DMS79 (cell line): ENCODE measurements around the gene AKR1D1.
"Not testable (repeated sequence)": the region's sequence is repeated elsewhere in the genome, so short reads cannot be mapped to it uniquely, and the experiment has no call there.

Experiments used
- DNase-seq: peaks from one replicate; lab custom pipeline; 2025; lab: John Stamatoyannopoulos, UW

AKR1D1 gene, protein sequence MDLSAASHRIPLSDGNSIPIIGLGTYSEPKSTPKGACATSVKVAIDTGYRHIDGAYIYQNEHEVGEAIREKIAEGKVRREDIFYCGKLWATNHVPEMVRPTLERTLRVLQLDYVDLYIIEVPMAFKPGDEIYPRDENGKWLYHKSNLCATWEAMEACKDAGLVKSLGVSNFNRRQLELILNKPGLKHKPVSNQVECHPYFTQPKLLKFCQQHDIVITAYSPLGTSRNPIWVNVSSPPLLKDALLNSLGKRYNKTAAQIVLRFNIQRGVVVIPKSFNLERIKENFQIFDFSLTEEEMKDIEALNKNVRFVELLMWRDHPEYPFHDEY

DNA sequence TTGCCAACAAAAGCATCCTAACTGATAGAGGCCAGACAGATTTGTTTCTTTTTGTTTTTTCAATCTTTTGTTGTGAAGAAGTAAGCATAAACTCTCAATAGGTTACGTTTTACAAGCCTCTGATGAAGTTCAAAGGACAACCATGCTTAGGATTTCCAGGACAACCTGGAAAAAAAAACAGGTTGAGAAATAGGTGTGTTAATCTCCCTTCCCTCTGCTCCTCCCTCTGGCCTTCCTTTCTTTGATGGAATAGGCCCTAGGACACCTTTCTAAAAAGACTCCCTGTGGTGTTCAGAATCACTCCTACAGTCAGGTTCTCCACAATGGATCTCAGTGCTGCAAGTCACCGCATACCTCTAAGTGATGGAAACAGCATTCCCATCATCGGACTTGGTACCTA is at the start of gene AKR1D1:
Gene AKR1D1 (plus strand): TSS at position 264 of the 400 bp plus-strand sequence. CDS start 60 bp downstream, at position 324.
- no peak for DNase-seq

DNA sequence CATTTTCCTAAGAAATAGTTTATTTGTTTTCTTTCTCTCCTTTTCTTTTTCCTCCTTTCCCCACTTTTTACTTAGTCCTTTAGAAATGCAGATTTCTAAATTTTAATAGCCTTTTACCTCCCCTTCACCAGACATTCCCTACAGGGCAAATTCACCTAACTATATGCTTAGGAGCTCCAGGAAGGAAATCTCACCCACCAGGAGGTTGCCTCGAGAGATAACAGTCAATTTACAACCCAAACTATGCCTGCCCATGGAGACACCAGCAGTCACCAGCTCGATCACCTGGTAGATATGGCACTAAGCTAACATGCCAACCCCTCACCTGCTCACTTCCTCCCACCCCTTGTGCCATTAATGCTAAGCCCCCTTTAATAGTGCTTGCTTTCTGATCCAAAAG is 49.2 kb upstream of the AKR1D1 start:
- no peak for DNase-seq

DNA sequence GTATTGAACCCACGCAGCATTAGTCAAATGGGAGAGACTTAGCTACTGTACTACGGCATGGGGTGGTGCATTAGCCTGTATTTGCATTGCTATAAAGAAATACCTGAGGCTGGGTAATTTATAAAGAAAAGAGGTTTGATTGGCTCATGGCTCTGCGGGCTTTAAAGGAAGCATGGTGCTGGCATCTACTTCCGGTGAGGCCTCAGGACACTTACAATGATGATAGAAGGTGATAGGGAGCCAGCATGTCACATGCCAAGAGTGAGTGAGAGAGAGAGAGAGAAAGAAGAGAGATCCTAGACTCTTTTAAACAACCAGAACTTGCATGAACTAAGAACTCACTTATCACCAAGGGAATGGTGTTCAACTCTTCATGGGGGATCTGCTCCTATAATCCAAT is 47.1 kb upstream of the AKR1D1 start:
- no peak for DNase-seq

DNA sequence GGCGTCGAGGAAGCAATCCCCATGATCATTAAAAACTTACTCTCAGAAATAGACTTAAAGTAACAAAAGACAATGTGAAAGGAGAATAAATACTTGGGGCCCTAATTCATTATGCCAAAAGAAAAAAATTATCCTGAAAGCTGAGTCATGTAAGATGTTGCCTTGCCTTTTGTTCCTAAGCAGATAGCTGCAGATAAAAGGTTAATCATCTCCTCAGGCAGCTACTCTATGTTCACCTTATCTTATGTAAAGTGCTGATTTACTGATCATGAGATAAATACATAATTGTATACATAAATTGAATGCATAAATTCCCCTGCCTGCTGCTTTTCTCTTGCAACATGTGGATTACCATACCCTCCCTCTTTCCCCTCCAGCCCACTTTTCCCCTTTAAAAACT is 46.3 kb upstream of the AKR1D1 start:
- DNase-seq: no peak

DNA sequence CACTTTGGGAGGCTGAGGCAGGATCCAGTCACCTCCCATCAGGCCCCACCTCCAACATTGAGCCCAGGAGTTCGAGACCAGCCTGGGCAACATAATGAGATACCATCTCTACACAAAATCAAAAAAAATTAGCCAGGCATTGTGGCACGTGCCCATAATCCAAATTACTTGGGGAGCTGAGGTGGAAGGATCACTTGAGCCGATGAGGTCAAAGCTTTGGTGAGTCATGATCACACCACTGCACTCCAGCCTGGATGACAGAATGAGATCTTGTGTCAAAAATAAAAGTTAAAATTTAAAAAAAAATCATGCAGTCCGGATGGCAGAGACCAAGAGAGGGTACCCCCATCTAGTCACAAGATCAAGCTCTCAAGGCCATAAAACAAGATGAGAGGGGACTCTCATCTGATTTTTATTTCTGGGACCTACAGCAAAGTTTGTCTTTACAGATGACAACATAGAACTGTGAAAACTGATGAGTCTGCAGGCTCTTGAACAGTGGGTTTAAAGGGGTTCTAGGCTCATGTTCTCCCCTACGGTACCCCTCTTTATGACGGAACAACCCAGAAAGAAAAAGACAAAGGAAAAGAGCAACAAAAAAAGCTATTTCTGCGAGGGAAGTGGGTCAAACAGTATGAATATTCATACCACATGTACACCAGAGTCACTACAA is 45.4 kb upstream of the AKR1D1 start:
- no peak for DNase-seq

DNA sequence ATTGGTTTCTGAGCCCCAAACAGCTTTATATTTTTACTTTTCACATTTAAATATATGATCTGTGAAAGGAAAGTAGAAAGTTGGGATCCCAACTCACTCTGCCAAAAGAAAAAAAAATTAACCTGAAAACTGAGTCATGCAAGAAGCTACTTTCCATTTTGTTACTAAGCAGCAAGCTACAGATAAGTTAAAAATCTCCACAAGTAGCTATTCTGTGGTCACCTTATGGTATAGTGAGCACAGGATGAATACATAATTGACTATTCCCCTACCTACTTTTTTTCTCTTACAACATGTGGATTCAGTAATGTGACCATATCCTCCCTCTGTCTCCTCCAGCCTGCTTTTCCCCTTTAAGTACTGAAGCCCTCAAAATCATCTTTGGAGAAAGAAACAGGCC is 44.1 kb upstream of the AKR1D1 start:
- DNase-seq: no peak

DNA sequence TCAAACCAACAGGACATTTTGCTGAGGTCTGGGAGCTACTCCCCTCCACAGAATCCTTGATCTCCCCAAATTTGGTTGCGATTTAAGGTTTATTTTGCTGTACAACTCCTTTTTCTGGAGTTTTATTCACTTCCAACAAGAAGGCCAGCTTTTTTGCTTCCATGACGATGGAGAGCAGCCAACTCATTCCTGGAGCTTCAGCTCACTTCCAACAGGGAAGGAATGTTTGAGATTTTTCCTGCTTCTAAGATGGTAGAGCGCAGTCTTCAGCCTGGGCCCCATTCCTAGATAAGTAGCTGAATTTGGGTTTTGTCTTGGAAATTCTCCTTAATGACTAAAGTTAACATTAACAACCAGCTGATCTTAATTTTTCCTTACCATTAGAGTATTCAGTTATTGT is 43.5 kb upstream of the AKR1D1 start:
- DNase-seq: no peak

DNA sequence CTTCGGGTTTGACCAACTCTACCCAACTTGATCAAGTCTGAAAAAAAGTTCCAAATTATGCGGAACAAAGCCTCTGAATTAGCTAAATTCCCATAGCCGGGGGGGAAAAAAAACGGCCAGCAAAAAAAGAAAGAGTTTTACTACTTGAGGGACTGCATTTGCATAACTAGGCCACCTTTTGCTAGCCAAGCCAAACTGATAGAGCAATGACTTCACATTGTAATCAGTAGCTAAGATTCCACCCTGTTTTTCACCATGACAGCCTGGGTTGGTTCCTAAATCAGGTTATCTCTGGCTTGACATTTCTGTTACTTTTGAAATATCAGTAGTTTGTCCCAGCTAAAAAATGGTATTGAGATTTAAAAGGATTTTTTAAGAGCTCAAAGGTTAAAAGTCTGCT is 43.0 kb upstream of the AKR1D1 start:
- no peak for DNase-seq

DNA sequence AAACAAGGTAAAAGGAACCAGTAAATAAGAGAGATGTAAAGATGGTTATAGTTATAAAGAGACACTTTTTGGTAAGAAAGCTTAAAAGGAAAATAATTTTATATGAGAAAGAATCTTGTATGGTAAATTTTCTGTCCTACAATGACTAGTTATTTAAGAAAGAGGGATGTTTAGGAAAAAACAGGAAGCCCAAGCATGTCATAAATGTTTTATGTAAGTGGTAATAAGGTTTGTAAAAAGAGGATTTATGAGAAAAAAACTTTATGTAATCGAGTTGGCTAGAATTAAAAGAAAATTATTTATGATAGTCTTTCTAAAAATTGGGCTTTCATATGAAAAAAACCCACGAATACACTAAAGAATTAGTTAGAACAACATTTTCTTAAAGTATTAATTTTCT is 40.1 kb upstream of the AKR1D1 start:
- no peak for DNase-seq

DNA sequence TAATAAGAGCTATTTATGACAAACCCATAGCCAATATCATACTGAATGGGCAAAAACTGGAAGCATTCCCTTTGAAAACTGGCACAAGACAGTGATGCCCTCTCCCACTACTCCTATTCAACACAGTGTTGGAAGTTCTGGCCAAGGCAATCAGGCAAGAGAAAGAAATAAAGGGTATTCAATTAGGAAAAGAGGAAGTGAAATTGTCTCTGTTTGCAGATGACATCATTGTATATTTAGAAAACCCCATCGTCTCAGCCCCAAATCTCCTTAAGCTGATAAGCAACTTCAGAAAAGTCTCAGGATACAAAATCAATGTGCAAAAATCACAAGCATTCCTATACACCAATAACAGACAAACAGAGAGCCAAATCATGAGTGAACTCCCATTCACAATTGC is 36.2 kb upstream of the AKR1D1 start:
- not testable (repeated sequence) for DNase-seq

DNA sequence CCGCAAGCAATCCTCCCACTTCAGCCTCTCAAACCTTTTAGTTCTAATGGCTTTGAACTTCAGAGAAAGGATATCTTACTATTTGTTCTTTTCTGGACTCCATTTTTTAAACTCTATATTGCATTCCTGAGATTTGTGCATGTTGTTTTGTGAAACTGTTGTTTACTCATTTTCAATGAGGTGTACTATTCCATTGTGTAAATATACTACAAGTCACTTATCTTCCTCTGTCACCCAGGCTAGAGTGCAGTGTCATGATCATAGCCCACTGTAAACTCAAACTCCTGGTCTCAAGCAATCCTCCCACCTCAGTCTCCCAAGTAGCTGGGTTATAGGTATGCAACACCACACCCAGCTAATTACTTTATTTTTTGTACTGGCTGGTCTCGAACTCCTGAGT is 31.4 kb upstream of the AKR1D1 start:
- DNase-seq: no peak

DNA sequence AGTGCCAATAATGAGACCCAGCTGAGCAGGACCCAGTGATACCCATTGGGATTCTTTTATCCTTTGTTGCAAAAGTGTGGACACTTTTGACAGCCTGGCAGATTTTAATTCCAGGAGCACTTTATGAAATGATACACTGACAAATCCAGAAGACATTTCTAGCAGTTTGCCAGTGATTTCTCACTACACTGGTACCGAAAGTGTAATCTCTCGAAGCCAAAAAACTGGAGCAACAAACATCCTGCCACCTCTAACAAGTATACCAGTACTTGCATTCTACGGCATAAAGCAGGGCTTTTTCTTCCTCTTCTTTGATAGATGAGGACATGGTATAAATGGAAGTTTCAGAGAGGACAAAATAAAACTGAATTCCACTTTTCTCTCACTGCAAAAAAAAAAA is 28.4 kb upstream of the AKR1D1 start:
- DNase-seq: no peak

DNA sequence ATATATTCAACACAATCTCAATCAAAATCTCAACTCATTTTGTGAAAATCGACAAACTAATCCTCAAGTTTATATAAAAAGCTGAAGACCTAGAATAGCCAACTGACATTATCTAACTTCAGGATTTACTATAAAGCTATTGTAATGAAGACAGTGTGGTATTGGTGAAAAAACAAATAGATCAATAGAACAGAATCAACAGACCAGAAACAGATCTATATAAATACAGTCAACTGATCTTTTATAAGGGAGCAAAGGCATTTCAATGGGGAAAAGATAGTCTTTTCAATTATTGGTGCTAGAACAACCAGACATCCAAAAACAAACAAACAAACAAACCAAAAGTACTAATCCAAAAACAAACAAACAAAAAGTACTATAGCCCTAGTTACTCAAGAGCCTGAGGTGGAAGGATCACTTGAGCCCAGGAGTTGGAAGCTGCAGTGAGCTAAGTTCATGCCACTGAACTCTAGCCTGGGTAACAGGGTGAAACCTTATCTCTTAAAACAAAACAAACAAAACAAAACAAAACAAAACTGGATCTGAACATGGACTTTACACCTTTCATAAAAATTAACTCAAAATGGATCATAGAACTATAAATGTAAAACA is 26.6 kb upstream of the AKR1D1 start:
- no peak for DNase-seq

DNA sequence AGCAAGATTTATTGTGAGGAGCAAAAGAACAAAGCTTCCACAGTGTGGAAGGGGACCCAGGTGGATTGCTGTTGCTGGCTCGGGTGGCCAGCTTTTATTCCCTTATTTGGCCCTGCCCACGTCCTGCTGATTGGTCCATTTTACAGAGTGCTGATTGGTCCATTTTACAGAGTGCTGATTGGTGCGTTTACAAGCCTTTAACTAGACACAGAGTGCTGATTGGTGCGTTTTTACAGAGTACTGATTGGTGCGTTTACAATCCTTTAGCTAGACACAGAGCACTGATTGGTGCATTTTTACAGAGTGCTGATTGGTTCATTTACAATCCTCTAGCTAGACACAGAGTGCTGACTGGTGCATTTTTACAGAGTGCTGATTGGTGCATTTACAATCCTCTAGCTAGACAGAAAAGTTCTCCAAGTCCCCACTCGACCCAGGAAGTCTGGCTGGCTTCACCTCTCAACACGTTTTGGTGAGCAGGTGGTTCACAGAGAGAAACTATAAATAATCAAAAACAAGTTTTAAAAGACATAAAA is 24.5 kb upstream of the AKR1D1 start:
- not testable (repeated sequence) for DNase-seq

DNA sequence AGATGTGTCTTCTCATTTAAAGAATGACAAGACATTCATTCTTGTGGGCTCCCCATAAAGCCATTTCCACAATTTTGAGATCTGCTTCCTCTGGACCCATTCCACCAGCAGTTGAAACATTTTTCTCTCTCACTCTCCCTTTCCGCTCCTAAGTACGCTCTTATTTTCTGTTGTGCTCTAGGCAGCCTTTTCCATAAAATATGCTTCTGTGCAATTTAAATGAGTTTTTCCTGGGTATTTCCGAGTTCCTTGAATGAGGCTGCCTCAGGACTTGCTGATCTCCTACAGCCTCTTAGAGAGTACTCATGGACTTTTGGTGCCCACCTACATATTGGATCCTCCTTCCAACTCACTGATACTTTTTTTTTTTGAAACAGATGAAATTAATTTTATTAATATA is 23.6 kb upstream of the AKR1D1 start:
- DNase-seq: no peak

DNA sequence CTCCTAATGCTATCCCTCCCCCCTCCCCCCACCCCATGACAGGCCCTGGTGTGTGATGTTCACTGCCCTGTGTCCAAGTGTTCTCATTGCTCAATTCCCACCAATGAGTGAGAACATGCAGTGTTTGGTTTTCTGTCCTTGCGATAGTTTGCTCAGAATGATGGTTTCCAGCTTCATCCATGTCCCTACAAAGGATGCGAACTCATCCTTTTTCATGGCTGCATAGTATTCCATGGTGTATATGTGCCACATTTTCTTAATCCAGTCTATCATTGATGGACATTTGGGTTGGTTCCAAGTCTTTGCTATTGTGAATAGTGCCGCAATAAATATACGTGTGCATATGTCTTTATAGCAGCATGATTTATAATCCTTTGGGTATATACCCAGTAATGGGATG is 20.6 kb upstream of the AKR1D1 start:
- not testable (repeated sequence) for DNase-seq

DNA sequence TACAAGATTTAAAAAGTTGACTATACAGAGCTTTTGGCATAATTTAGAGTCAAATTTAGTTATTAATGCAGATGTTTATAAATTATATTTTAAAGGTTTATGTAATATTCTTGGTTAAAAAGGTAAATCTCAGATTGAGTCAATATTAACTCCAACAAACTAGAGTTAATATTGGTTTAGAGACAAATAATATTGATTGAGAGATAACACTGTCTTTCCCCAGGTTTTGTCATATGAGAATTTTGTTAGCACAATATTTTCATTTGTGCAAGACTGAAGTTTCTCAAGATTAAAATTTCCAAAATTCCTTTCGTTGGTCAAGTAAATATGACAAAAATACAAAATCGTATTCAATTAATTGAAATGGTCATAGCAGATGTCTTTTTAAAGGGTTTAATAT is 12.9 kb upstream of the AKR1D1 start:
- DNase-seq: no peak

DNA sequence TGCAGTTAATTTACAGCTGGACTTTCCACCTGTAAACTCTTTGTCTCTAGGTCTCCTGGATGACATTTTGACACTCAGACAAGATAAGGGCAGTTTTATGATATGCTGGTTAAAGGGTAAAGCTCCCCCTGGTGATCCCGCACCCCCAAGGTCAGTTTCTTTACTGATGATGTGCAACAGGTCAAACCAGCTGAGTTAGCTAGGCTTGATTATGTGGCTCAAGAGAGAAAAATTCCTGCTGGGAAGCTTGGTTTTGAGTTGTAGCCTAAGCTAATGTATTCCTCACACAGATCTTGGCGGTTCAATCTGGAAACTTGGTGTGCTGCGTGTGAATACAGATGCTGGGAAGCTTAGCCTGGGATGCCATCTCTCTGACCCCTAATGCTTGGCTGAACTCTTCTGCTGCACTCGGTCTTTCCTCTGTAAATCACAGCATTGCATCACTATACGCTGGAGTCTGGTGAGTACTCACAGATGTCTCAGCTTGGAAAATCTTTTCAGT is 11.4 kb upstream of the AKR1D1 start:
- DNase-seq: no peak

DNA sequence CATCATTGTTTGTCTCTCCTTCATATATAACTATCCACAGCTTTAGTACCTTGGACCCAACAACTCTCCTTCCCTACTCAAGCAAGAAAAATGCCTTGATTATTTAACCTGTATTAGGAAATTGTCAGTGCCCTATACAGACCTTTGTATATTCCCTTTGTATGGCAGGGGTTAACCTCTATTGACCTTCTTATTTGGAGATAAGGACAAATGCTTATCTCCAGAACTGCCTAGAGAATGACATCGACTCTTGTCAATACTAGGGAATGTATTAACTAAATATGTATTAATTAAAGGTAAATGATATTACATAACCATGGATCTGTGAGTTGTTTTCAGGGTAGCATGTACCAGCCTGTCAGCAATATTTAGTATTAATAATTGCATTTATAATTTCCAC is 10.4 kb upstream of the AKR1D1 start:
- DNase-seq: no peak

DNA sequence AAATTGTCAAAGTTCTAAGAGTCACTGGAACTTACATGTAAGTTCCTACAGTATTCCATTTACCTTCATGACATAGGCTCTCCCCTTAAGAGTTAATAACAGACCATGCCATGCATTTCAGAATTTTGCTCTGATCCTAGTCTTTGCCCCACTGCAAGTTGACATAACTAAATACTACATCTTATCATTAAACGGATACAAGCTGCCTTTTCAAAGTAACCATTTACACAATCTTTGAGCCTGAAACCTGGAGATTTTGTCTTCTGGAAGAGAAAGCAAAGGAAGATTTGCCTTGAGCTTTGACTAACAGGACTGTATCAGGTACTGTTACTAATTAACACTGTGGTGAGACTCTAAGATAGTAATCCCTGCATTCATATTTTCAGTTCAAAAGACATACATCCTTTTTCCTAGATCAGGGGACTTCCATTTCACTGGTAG is 9.3 kb upstream of the AKR1D1 start:
- no peak for DNase-seq

DNA sequence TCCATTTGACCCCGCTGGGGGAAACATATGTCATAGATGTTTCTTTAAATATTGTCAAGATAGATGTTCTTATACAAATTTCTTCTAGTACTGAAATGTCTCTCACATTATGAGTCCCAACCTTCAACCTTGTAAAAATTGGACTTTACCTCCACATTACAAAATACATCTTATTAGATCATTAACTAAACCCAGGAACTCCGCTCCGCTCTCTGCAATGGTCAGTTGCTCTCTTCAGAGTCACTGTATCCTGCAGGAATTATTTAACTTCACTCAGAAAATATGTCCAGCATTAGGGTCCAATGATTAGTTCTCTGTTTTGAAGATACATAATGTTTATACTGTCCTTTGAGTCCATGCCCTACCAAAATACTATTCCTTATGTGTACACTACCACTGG is 8.5 kb upstream of the AKR1D1 start:
- no peak for DNase-seq

DNA sequence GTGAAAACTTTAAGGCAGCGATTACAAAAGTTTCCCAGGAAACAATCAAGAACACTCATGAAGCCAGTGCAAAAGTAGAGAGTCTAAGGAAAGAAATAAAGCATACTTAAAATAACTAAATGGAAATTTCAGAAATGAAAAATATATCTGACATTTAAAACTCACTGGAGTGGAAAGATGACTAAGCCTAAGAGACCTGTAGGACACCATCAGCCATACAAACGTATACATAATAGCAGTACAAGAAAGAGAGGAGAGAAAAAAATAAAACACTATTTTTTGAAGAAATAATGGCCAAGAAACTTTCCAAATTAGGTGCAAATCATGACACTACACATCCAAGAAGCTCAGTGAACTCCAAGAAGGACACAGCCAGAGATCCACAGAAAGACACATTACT is 5.4 kb upstream of the AKR1D1 start:
- DNase-seq: no peak

DNA sequence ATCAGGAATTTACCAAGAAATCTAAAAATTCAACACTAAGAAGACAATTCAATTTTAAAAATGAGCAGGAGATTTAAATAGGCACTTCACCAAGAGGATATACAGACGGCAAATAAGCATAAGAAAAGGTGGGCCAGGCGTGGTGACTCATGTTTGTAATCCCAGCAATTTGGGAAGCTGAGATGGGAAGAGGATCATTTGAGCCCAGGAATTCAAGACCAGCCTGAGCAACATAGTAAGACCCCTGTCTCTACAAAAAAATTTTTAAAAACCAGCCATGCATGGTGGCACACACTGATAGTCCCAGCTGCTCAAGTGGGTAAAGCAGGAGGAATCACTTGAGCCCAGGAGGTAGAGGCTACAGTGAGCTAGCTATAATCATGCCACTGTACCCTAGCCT is 3.5 kb upstream of the AKR1D1 start:
- DNase-seq: no peak
